ENCODE results near the gene GPR171. TPM values are rescaled to one million over a fixed set of nuclear protein-coding genes. Genes with fewer than 3 reads are reported as not detected.

GPR171 gene
- total and polyA plus RNA-seq, 2 donors (not counting 3 experiments of a cell fraction or from before 2014, with no cell fraction given) = not detected

DNA sequence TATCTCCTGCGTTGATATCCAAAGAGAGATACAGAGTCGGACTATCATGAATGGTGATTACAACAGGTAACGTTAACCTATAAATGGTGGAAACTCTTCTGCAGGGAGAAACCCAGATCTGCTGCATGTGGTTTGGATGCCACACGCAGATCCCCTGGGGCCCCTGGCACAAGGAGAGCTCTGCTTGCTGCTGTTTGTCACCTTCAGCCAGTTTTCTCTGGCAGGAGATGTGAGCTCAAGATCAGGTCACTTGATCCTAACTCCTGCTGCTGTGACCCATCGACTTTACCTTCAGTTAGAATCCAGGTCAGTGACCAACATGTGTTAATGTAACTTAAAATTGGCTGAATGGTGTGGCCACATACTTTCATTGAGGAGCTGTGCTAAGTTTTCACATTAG, 23.8 kb upstream of the GPR171 start:
- no peak overlapping the region for H2AFZ ChIP-seq (ENCODE audit: low read depth, low read length)
- TF ChIP-seq, protein P1, sequence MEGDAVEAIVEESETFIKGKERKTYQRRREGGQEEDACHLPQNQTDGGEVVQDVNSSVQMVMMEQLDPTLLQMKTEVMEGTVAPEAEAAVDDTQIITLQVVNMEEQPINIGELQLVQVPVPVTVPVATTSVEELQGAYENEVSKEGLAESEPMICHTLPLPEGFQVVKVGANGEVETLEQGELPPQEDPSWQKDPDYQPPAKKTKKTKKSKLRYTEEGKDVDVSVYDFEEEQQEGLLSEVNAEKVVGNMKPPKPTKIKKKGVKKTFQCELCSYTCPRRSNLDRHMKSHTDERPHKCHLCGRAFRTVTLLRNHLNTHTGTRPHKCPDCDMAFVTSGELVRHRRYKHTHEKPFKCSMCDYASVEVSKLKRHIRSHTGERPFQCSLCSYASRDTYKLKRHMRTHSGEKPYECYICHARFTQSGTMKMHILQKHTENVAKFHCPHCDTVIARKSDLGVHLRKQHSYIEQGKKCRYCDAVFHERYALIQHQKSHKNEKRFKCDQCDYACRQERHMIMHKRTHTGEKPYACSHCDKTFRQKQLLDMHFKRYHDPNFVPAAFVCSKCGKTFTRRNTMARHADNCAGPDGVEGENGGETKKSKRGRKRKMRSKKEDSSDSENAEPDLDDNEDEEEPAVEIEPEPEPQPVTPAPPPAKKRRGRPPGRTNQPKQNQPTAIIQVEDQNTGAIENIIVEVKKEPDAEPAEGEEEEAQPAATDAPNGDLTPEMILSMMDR (IDR thresholded peaks at IDR 0.05; ENCODE audit: extremely low read depth in 1 of 2, insufficient read depth in 1 of 2, low read depth in 1 of 2, low read length in 2 of 2) = no peak
- no peaks in the 10 kb centered on the region for H3K27me3 ChIP-seq (ENCODE audit: control insufficient read depth in 2 of 2, insufficient read depth in 2 of 2, low read length in 2 of 2)
- H3K4me3 ChIP-seq (replicated peaks in 1 of 3; ENCODE audit: insufficient read depth in 1 of 3, low read depth in 1 of 3, low read length in 3 of 3) = no peak overlapping the region
- H3K9me1 ChIP-seq (replicated peaks; ENCODE audit: control insufficient read depth, extremely low read depth, insufficient read depth, low read length) = no peaks in the 10 kb centered on the region
- no TSS peak for BruUV-seq (replicated peaks)
- ChIA-PET POLR2A (no interaction called here), CTCF (interaction anchor here (1.1 to 6.7 kb wide), 10 partner anchors 10 to 693 kb away, joined by 3 to 75 read pairs (median 6); partner anchors contain the start of gene P2RY14)
- no peak overlapping the region for H3K27ac ChIP-seq (ENCODE audit: insufficient read depth, low read depth, low read length)
- H3K36me3 ChIP-seq (ENCODE audit: control insufficient read depth in 2 of 2, extremely low read depth in 1 of 2, insufficient read depth in 2 of 2, low read length in 2 of 2) = no peaks in the 10 kb centered on the region
- DNase-seq (ENCODE audit: low read depth, low spot score) (no peak), FAIRE-seq (no peak)
- intact Hi-C loops (cut with micrococcal nuclease) (loop anchor here (1.0 to 5.0 kb wide), 6 partner anchors 56 to 691 kb away; no protein-coding TSS in a partner anchor), dilution Hi-C loops (cut with MboI; ENCODE audit: extremely low pct_ligation_motif_present, low sequenced_read_pairs) (no loop called here)
- peaks cover 11% of the 10 kb centered on the region for H3K4me1 ChIP-seq (ENCODE audit: control insufficient read depth, extremely low read depth, insufficient read depth, low read length)
- no peaks in the 10 kb centered on the region for H4K20me1 ChIP-seq (replicated peaks; ENCODE audit: control insufficient read depth, extremely low read depth, insufficient read depth, low read length)
- no peak overlapping the region for H3K9ac ChIP-seq (replicated peaks; ENCODE audit: extremely low read depth, insufficient read depth, low read length)
- H3K4me2 ChIP-seq (ENCODE audit: insufficient read depth, low read length) = no peak overlapping the region
- no peaks in the 10 kb centered on the region for H3K79me2 ChIP-seq (ENCODE audit: control insufficient read depth, insufficient read depth, low read length)
- no peaks in the 10 kb centered on the region for H3K9me3 ChIP-seq (replicated peaks; ENCODE audit: control insufficient read depth, insufficient read depth, low read length)

DNA sequence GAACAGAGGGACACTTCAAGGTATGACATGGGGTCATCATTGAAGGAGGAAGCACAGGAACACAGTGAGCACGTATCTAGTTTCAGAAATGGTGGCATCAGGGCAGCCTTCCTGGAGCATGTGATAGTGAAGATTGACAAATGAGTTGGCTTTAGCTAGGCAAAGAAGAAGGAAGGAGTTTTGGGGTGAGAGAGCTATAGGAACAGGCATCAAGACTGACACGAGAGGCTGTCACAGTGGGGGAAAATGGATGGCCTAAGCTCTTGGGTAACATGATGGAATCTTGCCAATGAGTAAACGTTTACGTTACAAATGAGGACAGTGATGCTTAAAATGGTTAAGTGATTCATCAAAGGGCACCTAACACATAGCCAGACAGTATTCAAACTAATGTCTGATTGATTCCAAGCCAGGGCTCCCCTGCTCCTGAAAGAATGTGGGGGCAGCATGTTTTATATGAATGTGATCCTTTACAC, 23.1 kb upstream of the GPR171 start:
- dilution Hi-C loops (cut with MboI; ENCODE audit: extremely low pct_ligation_motif_present, low sequenced_read_pairs) (no loop called here), intact Hi-C loops (cut with micrococcal nuclease) (loop anchor here (5.0 kb wide), 1 partner anchor 211 kb away; no protein-coding TSS in a partner anchor)
- no peak overlapping the region for H3K9ac ChIP-seq (replicated peaks; ENCODE audit: extremely low read depth, insufficient read depth, low read length)
- no peak for FAIRE-seq
- H3K4me2 ChIP-seq (ENCODE audit: insufficient read depth, low read length) = no peak overlapping the region
- no peaks in the 10 kb centered on the region for H3K9me3 ChIP-seq (replicated peaks; ENCODE audit: control insufficient read depth, insufficient read depth, low read length)
- no peaks in the 10 kb centered on the region for H3K79me2 ChIP-seq (ENCODE audit: control insufficient read depth, insufficient read depth, low read length)
- no peaks in the 10 kb centered on the region for H3K27me3 ChIP-seq (ENCODE audit: control insufficient read depth in 2 of 2, insufficient read depth in 2 of 2, low read length in 2 of 2)
- H3K36me3 ChIP-seq (ENCODE audit: control insufficient read depth in 2 of 2, extremely low read depth in 1 of 2, insufficient read depth in 2 of 2, low read length in 2 of 2) = no peaks in the 10 kb centered on the region
- TF ChIP-seq, protein P1 (IDR thresholded peaks at IDR 0.05; ENCODE audit: extremely low read depth in 1 of 2, insufficient read depth in 1 of 2, low read depth in 1 of 2, low read length in 2 of 2) = no peak
- peak; percentile 14 for TF ChIP-seq FOS (IDR thresholded peaks at IDR 0.05; ENCODE audit: borderline replicate concordance, insufficient read depth, low read length)
- no peaks in the 10 kb centered on the region for H3K9me1 ChIP-seq (replicated peaks; ENCODE audit: control insufficient read depth, extremely low read depth, insufficient read depth, low read length)
- ChIA-PET CTCF (interaction anchor here (0.7 to 6.7 kb wide), 11 partner anchors 9 to 612 kb away, joined by 3 to 75 read pairs (median 5); partner anchors contain the start of gene P2RY14), POLR2A (no interaction called here)
- no peak overlapping the region for H3K27ac ChIP-seq (ENCODE audit: insufficient read depth, low read depth, low read length)
- H2AFZ ChIP-seq (ENCODE audit: low read depth, low read length) = no peak overlapping the region
- no TSS peak for BruUV-seq (replicated peaks)
- peaks cover 11% of the 10 kb centered on the region for H3K4me1 ChIP-seq (ENCODE audit: control insufficient read depth, extremely low read depth, insufficient read depth, low read length)
- no peaks in the 10 kb centered on the region for H4K20me1 ChIP-seq (replicated peaks; ENCODE audit: control insufficient read depth, extremely low read depth, insufficient read depth, low read length)
- no peak for DNase-seq (ENCODE audit: low read depth, low spot score)
- no peak overlapping the region for H3K4me3 ChIP-seq (replicated peaks in 1 of 3; ENCODE audit: insufficient read depth in 1 of 3, low read depth in 1 of 3, low read length in 3 of 3)
